ENCODE data around the gene ZDHHC11B.

ZDHHC11B gene

DNA sequence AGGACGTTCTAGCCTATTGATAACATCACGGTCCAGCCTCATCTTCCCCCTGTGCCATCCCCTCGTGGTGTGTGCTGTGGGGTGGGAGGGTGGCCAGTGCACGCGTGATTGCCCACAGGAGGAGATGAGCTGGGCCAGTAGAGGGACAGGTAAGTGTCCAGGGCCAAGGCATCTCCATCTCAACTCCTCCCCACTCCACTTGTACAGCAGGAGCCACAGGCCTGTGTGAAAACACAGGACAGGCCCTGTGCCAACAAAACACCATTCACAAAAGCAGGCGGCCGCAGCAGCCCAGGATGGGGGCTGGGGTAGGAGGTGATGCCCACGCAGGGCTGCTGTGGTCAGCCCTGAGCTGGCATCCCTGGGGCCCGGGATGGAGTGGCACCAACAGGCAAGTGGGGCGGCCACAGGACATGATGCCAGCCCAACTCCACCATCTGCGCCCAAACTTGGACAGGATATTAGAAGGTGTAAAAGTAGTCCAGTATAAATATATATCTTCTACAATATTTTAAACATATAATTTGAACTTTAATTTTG lies 124.0 kb downstream of the ZDHHC11B start:
- peaks cover 77% of the 10 kb centered on the region for H3K36me3 ChIP-seq (ENCODE audit: control insufficient read depth, insufficient read depth, low read length)
- 94 to 95% methylated on average over 4 to 5 of the region's 11 CpGs for WGBS, 2 experiments (ENCODE audit: insufficient coverage in 2 of 2)

More for the DNA sequence above, 124.0 kb downstream of the ZDHHC11B start:
- peaks cover 8% of the 10 kb centered on the region for H3K4me1 ChIP-seq (ENCODE audit: control insufficient read depth, insufficient read depth, low read length, poor library complexity, severe bottlenecking)
- H3K9me3 ChIP-seq (ENCODE audit: control insufficient read depth, low read length): no peaks in the 10 kb centered on the region
- H3K4me3 ChIP-seq (ENCODE audit: extremely low read depth, insufficient read depth, low read length, poor library complexity, severe bottlenecking): no peak overlapping the region
- no peak overlapping the region for H3K27ac ChIP-seq (ENCODE audit: low read depth, low read length, severe bottlenecking)
